HepG2 (cell line): Measurements from ENCODE around the gene LYG2. TPM values are rescaled to one million over a fixed set of nuclear protein-coding genes. Genes with fewer than 3 reads are reported as not detected.

Source experiments
- ATAC-seq: fragments of 200-7000 bp; cut with Tn5 transposase; 3 replicates; pipeline ENCODE4 v1.9.1; 2020; ENCODE audit warnings: mild to moderate bottlenecking, moderate library complexity
- Bru-seq: library from RNA; stranded (reverse); fragments of 400-500 nt; gene quantifications from one replicate; lab custom pipeline; 2021; lab: Mats Ljungman, UMichigan
- BruChase-seq, 2 experiments: library from RNA; stranded (reverse); fragments of 400-500 nt; gene quantifications; one replicate each; lab custom pipeline; 2021; lab: Mats Ljungman, UMichigan
- BruUV-seq: library from RNA; stranded (reverse); fragments of 400-500 nt; replicated peaks from 2 replicates; lab custom pipeline; 2021; lab: Mats Ljungman, UMichigan
- CTCF ChIA-PET: fragments of 300-600 bp; formaldehyde crosslinking; extraction: SDS; loops from one replicate; lab custom pipeline; 2021; ENCODE audit warnings: low total read pairs, inconsistent platforms, low intra/inter-chr PET ratio; lab: Yijun Ruan, JAX
- POLR2A ChIA-PET: fragments of 350-600 bp; sonication (Branson Sonifier 250); formaldehyde crosslinking; loops from one replicate; lab custom pipeline; 2020; ENCODE audit warnings: antibody characterized with exemption, inconsistent platforms; lab: Yijun Ruan, JAX
- DNase-seq: peaks from one replicate; pipeline ENCODE4 v3.0.0-alpha.2; 2015; ENCODE audit warnings: low spot score
- FAIRE-seq: peaks from 3 replicates; lab custom pipeline; 2011; peaks lifted over from hg19 to GRCh38; lab: Jason Lieb, UNC
- H2AFZ ChIP-seq: one replicate; pipeline ENCODE4 v1.6.1; 2011; ENCODE audit warnings: low read length, inconsistent platforms
- H3K27ac ChIP-seq: fragments of 300-600 bp; 3 replicates; pipeline ENCODE4 v1.8.0; 2011; ENCODE audit warnings: mixed run types, mild to moderate bottlenecking, mixed read lengths, low read length, inconsistent platforms; ENCODE audit not compliant: insufficient read depth; ENCODE audit errors: extremely low read length
- H3K27me3 ChIP-seq, 2 experiments: fragments of 200-600 bp in 1 of 2; 2 replicates in 1 of 2; 3 replicates in 1 of 2; pipeline versions ENCODE4 v1.6.0 to v1.8.0; 2011; ENCODE audit warnings: low read length in 2 of 2, mild to moderate bottlenecking in 2 of 2, moderate library complexity in 2 of 2, inconsistent platforms in 1 of 2; ENCODE audit not compliant: insufficient read depth in 2 of 2, control insufficient read depth in 1 of 2
- H3K36me3 ChIP-seq, 2 experiments: fragments of 200-600 bp in 1 of 2; replicated peaks in 1 of 2; 2 replicates in 1 of 2; 3 replicates in 1 of 2; pipeline versions ENCODE4 v1.5.1 to v1.8.0; 2011; ENCODE audit warnings: low read length in 2 of 2, inconsistent platforms in 1 of 2; ENCODE audit not compliant: insufficient read depth in 2 of 2, control insufficient read depth in 1 of 2
- H3K4me1 ChIP-seq: 2 replicates; pipeline ENCODE4 v1.5.1; 2012; ENCODE audit warnings: low read length, inconsistent platforms; ENCODE audit not compliant: insufficient read depth
- H3K4me2 ChIP-seq: 2 replicates; pipeline ENCODE4 v1.6.0; 2011; ENCODE audit warnings: low read depth, low read length, inconsistent platforms
- H3K4me3 ChIP-seq, 3 experiments: fragments of 200-600 bp in 1 of 3; sonication (generic), shearing (Covaris generic) in 1 of 3; replicated peaks in 1 of 3; 2 replicates each; pipeline ENCODE4 v1.5.1; 2011 to 2016; ENCODE audit warnings: low read length in 3 of 3, inconsistent platforms in 2 of 3, low read depth in 2 of 3, mild to moderate bottlenecking in 2 of 3, control low read depth in 1 of 3, mixed read lengths in 1 of 3; ENCODE audit not compliant: insufficient read depth in 1 of 3
- H3K79me2 ChIP-seq: one replicate; pipeline ENCODE4 v1.6.1; 2011; ENCODE audit warnings: low read length, inconsistent platforms; ENCODE audit not compliant: insufficient read depth
- H3K9ac ChIP-seq: 2 replicates; pipeline ENCODE4 v1.6.0; 2011; ENCODE audit warnings: mild to moderate bottlenecking, low read depth, low read length, inconsistent platforms; ENCODE audit not compliant: insufficient read depth
- H3K9me3 ChIP-seq: 2 replicates; pipeline ENCODE4 v1.5.1; 2012; ENCODE audit warnings: mild to moderate bottlenecking, low read length
- H4K20me1 ChIP-seq: 2 replicates; pipeline ENCODE4 v1.6.0; 2011; ENCODE audit warnings: inconsistent platforms, mild to moderate bottlenecking, low read length, moderate library complexity; ENCODE audit not compliant: insufficient read depth
- PCBP1 ChIP-seq: fragments of 200-400 bp; formaldehyde crosslinking; IDR thresholded peaks from 2 replicates; pipeline ENCODE4 v1.6.1; 2017; ENCODE audit warnings: mild to moderate bottlenecking, low read depth, low read length, borderline replicate concordance
- RAD51 ChIP-seq: fragments of 450-650 bp; IDR thresholded peaks from 2 replicates; pipeline ENCODE4 v1.6.1; 2016; ENCODE audit warnings: borderline replicate concordance
- REXO4 ChIP-seq: sonication (generic); formaldehyde crosslinking; IDR thresholded peaks from 2 replicates; pipeline ENCODE4 v1.8.0; 2022; ENCODE audit warnings: missing genetic modification reagents, mild to moderate bottlenecking, borderline replicate concordance
- STAT5B ChIP-seq: sonication (generic); formaldehyde crosslinking; IDR thresholded peaks from 2 replicates; pipeline ENCODE4 v1.4.0; 2020; ENCODE audit warnings: missing genetic modification reagents
- TGIF2 ChIP-seq: IDR thresholded peaks from 2 replicates; pipeline ENCODE4 v1.6.1; 2016; ENCODE audit warnings: control low read depth, missing compliant biosample characterization
- U2AF2 ChIP-seq: fragments of 200-400 bp; formaldehyde crosslinking; IDR thresholded peaks from 2 replicates; pipeline ENCODE4 v1.6.1; 2017; ENCODE audit warnings: low read depth, mild to moderate bottlenecking, low read length
- WGBS: methylation state at CpG from one replicate; pipeline ENCODE4 v1.1.6; 2017; ENCODE audit warnings: low lambda C conversion rate; 5-methylcytosine and 5-hydroxymethylcytosine counted together
- in situ Hi-C: cut with HindIII; loops from 2 replicates; pipeline ENCODE4 v1.10.0; 2017; ENCODE audit warnings: low pct_unique_long_range_greater_than_20kb; ENCODE audit not compliant: extremely low pct_ligation_motif_present
- intact Hi-C: fragments of 100-400 bp; cut with micrococcal nuclease; formaldehyde crosslinking; loops from one replicate; pipeline ENCODE4 v1.10.0; 2022; ENCODE audit not compliant: unreplicated experiment
- long read RNA-seq, 2 experiments: library from RNA in 1 of 2; library from polyadenylated mRNA in 1 of 2; stranded (forward) in 1 of 2; unstranded in 1 of 2; transcript quantifications; one replicate each; pipeline ENCODE4 v2.0.0, GENCODE V29; 2019 to 2022
- polyA minus RNA-seq, 3 experiments: library from RNA; depleted of rRNA, polyadenylated mRNA; stranded (reverse); fragments of >200 nt; gene quantifications; 2 replicates each; pipeline ENCODE4 v1.2.3, GENCODE V29; 2011; ENCODE audit warnings: low replicate concordance in 1 of 3
- polyA plus RNA-seq, 8 experiments: library from polyadenylated mRNA; depleted of rRNA in 3 of 8; stranded (reverse) in 7 of 8; unstranded in 1 of 8; fragments of >200 nt; fragmentation: Illumina TruSeq in 4 of 8; extraction: Trizol in 4 of 8; gene quantifications; 2 replicates each; pipeline versions ENCODE4 v1.2.1 to v1.2.3, GENCODE V29; 2011 to 2016; ENCODE audit warnings: low read depth in 4 of 8, missing spikeins in 1 of 8, mixed read lengths in 1 of 8; ENCODE audit not compliant: insufficient read depth in 1 of 8
- total RNA-seq, 5 experiments: library from RNA; depleted of rRNA; stranded (reverse); fragments of >200 nt; fragmentation: Illumina TruSeq; extraction: Trizol; gene quantifications; 2 replicates each; pipeline ENCODE4 v1.2.3, GENCODE V29; 2016; ENCODE audit warnings: low read depth in 1 of 5
- TF ChIP-seq, protein P1 (sequence below), 2 experiments: sonication (generic) in 1 of 2; formaldehyde crosslinking in 1 of 2; IDR thresholded peaks; 2 replicates each; pipeline versions ENCODE4 v1.5.1 to v1.6.1; 2011 to 2020; ENCODE audit warnings: borderline replicate concordance in 1 of 2, low read depth in 1 of 2, low read length in 1 of 2, mild to moderate bottlenecking in 1 of 2, missing genetic modification reagents in 1 of 2, moderate library complexity in 1 of 2
- TF ChIP-seq, protein P2 (sequence below): sonication (generic); formaldehyde crosslinking; IDR thresholded peaks from 2 replicates; pipeline ENCODE4 v1.4.0; 2020; ENCODE audit warnings: missing genetic modification reagents

LYG2 gene
- total RNA-seq (2016; rRNA removed; fragmentation: Illumina TruSeq; extraction: Trizol): 0.15 TPM in 1 of 2 replicates, not detected in the other
- not detected in 2 replicates for total RNA-seq (2016; cell fraction: cytosol; rRNA removed; fragmentation: Illumina TruSeq; extraction: Trizol; ENCODE audit: low read depth)
- 0.26 TPM in 1 of 2 replicates, not detected in the other for total RNA-seq (2016; cell fraction: insoluble cytoplasmic fraction; rRNA removed; fragmentation: Illumina TruSeq; extraction: Trizol)
- not detected in 2 replicates for total RNA-seq (2016; cell fraction: membrane; rRNA removed; fragmentation: Illumina TruSeq; extraction: Trizol)
- not detected in 2 replicates for total RNA-seq (2016; cell fraction: nucleus; rRNA removed; fragmentation: Illumina TruSeq; extraction: Trizol)
- polyA plus RNA-seq (2011; rRNA removed): 0.18 and 0.42 TPM in 2 replicates
- 0.13 and 0.21 TPM in 2 replicates for polyA plus RNA-seq (2011; cell fraction: cytosol; rRNA removed)
- 0.74 and 1.5 TPM in 2 replicates for polyA plus RNA-seq (2011; cell fraction: nucleus; rRNA removed)
- 0.54 and 0.64 TPM in 2 replicates for polyA plus RNA-seq (2012)
- polyA plus RNA-seq (2016; cell fraction: cytosol; fragmentation: Illumina TruSeq; extraction: Trizol; ENCODE audit: low read depth): not detected in 2 replicates
- polyA plus RNA-seq (2016; cell fraction: insoluble cytoplasmic fraction; fragmentation: Illumina TruSeq; extraction: Trizol; ENCODE audit: low read depth): 0.41 TPM in 1 of 2 replicates, not detected in the other
- polyA plus RNA-seq (2016; cell fraction: membrane; fragmentation: Illumina TruSeq; extraction: Trizol; ENCODE audit: low read depth): not detected in 2 replicates
- 0.68 TPM in 1 of 2 replicates, not detected in the other for polyA plus RNA-seq (2016; cell fraction: nucleus; fragmentation: Illumina TruSeq; extraction: Trizol; ENCODE audit: insufficient read depth, low read depth)
- polyA minus RNA-seq (2011; rRNA and poly(A)+ RNA removed; ENCODE audit: low replicate concordance): not detected in 2 replicates
- not detected in 2 replicates for polyA minus RNA-seq (2011; cell fraction: cytosol; rRNA and poly(A)+ RNA removed)
- not detected in 2 replicates for polyA minus RNA-seq (2011; cell fraction: nucleus; rRNA and poly(A)+ RNA removed)
- percentile 13 among the genes with signal in this experiment for Bru-seq, nascent RNA
- BruChase-seq, experiment 1, labeled RNA remaining after a 6-hour chase: percentile 5 among the genes with signal in this experiment
- percentile 11 among the genes with signal in this experiment for BruChase-seq, experiment 2, labeled RNA remaining after a 2-hour chase
- long read RNA-seq, experiment 1: 0 reads
- long read RNA-seq, experiment 2: 0 reads

GRCh38 chr2:99255491-99256318 lies at the start of gene LYG2:
LYG2 (minus strand) TSS chr2:99255666; CDS start chr2:99254260, 1,406 bp downstream.
- H3K27me3 ChIP-seq: no peaks in the 10 kb centered on the region
- no TSS peak for BruUV-seq
- H3K4me1 ChIP-seq: no peaks in the 10 kb centered on the region
- in situ Hi-C loops: no loop called here
- TF ChIP-seq PCBP1: no peak
- TF ChIP-seq, protein P1, sequence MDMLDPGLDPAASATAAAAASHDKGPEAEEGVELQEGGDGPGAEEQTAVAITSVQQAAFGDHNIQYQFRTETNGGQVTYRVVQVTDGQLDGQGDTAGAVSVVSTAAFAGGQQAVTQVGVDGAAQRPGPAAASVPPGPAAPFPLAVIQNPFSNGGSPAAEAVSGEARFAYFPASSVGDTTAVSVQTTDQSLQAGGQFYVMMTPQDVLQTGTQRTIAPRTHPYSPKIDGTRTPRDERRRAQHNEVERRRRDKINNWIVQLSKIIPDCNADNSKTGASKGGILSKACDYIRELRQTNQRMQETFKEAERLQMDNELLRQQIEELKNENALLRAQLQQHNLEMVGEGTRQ (IDR thresholded peaks at IDR 0.05; ENCODE audit: low read depth, low read length): peak; percentile 71
- TF ChIP-seq, protein P1 (CRISPR knock-in tag; IDR thresholded peaks at IDR 0.05; ENCODE audit: borderline replicate concordance): no peak
- TF ChIP-seq U2AF2: no peak
- TF ChIP-seq, protein P2, sequence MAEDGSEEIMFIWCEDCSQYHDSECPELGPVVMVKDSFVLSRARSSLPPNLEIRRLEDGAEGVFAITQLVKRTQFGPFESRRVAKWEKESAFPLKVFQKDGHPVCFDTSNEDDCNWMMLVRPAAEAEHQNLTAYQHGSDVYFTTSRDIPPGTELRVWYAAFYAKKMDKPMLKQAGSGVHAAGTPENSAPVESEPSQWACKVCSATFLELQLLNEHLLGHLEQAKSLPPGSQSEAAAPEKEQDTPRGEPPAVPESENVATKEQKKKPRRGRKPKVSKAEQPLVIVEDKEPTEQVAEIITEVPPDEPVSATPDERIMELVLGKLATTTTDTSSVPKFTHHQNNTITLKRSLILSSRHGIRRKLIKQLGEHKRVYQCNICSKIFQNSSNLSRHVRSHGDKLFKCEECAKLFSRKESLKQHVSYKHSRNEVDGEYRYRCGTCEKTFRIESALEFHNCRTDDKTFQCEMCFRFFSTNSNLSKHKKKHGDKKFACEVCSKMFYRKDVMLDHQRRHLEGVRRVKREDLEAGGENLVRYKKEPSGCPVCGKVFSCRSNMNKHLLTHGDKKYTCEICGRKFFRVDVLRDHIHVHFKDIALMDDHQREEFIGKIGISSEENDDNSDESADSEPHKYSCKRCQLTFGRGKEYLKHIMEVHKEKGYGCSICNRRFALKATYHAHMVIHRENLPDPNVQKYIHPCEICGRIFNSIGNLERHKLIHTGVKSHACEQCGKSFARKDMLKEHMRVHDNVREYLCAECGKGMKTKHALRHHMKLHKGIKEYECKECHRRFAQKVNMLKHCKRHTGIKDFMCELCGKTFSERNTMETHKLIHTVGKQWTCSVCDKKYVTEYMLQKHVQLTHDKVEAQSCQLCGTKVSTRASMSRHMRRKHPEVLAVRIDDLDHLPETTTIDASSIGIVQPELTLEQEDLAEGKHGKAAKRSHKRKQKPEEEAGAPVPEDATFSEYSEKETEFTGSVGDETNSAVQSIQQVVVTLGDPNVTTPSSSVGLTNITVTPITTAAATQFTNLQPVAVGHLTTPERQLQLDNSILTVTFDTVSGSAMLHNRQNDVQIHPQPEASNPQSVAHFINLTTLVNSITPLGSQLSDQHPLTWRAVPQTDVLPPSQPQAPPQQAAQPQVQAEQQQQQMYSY (CRISPR knock-in tag): no peak
- TF ChIP-seq TGIF2 (CRISPR knock-in tag): no peak
- TF ChIP-seq RAD51: peak; percentile 77; the same call in 1 of the 2 replicates
- TF ChIP-seq STAT5B (CRISPR knock-in tag): no peak
- no peak for TF ChIP-seq REXO4 (CRISPR knock-in tag)
- no peaks in the 10 kb centered on the region for H3K79me2 ChIP-seq
- no peaks in the 10 kb centered on the region for H3K36me3 ChIP-seq
- H3K4me3 ChIP-seq: no peak within 1 kb of the TSS
- H4K20me1 ChIP-seq: no peaks in the 10 kb centered on the region
- ATAC-seq (no peak; the same call in 2 of the 3 replicates), FAIRE-seq (peak; percentile 55), DNase-seq (no peak)
- no peak within 1 kb of the TSS for H3K4me2 ChIP-seq
- no peak within 1 kb of the TSS for H3K9ac ChIP-seq
- no peaks in the 10 kb centered on the region for H3K9me3 ChIP-seq
- 50% methylated on average over 6 of the region's 7 CpGs for WGBS
- H3K27ac ChIP-seq: no peak within 1 kb of the TSS
- ChIA-PET CTCF (no interaction called here), POLR2A (no interaction called here)
- intact Hi-C loops: no loop called here
- no peak within 1 kb of the TSS for H2AFZ ChIP-seq
